ENCODE data around the gene SLC22A23. TPM values are rescaled to one million over a fixed set of nuclear protein-coding genes. Genes with fewer than 3 reads are reported as not detected.

SLC22A23 gene
- total and polyA plus RNA-seq, 4 donors, result 4.9 to 45.4 (median 19.7) TPM

GRCh38 chr6:3314176-3314575 is 142.7 kb downstream of the SLC22A23 start:
- Histone ChIP-seq H3K9me3 (ENCODE audit: control insufficient read depth in 4 of 4, low read length in 3 of 4) (no peaks in the 10 kb centered on the region), H3K27ac (ENCODE audit: low read depth in 1 of 2, low read length in 2 of 2) (no peak overlapping the region), H3K9ac (ENCODE audit: low read depth in 1 of 2, low read length in 2 of 2) (no peak overlapping the region), H3K36me3 (ENCODE audit: control insufficient read depth in 4 of 4, insufficient read depth in 3 of 4, low read depth in 1 of 4, low read length in 3 of 4) (peaks cover 0 to 5% (median 2%) of the 10 kb centered on the region in 4 donors), H3K4me1 (ENCODE audit: control insufficient read depth in 4 of 4, insufficient read depth in 4 of 4, low read length in 3 of 4) (no peaks in the 10 kb centered on the region), H3K27me3 (ENCODE audit: control insufficient read depth in 4 of 4, insufficient read depth in 4 of 4, low read length in 3 of 4) (no peaks in the 10 kb centered on the region), H3K4me3 (ENCODE audit: low read depth in 1 of 3, low read length in 3 of 3) (no peak overlapping the region)
- DNase-seq (ENCODE audit: low spot score), result no peak
- TF ChIP-seq FOXA2 (IDR thresholded peaks at IDR 0.05) (no peak), NR2F2 (IDR thresholded peaks at IDR 0.05) (no peak)
- 92% methylated on average over 7 of the region's 7 CpGs for WGBS

- Histone ChIP-seq H3K27ac (ENCODE audit: low read depth in 1 of 2, low read length in 2 of 2) (no peak overlapping the region), H3K4me1 (ENCODE audit: control insufficient read depth in 4 of 4, insufficient read depth in 4 of 4, low read length in 3 of 4) (no peaks in the 10 kb centered on the region), H3K4me3 (ENCODE audit: low read depth in 1 of 3, low read length in 3 of 3) (no peak overlapping the region), H3K27me3 (ENCODE audit: control insufficient read depth in 4 of 4, insufficient read depth in 4 of 4, low read length in 3 of 4) (no peaks in the 10 kb centered on the region), H3K36me3 (ENCODE audit: control insufficient read depth in 4 of 4, insufficient read depth in 3 of 4, low read depth in 1 of 4, low read length in 3 of 4) (peaks cover 0 to 5% (median 2%) of the 10 kb centered on the region in 4 donors), H3K9me3 (ENCODE audit: control insufficient read depth in 4 of 4, low read length in 3 of 4) (no peaks in the 10 kb centered on the region), H3K9ac (ENCODE audit: low read depth in 1 of 2, low read length in 2 of 2) (no peak overlapping the region)
- WGBS, result 86% methylated on average over 11 of the region's 11 CpGs
- DNase-seq (ENCODE audit: low spot score), result no peak
- TF ChIP-seq SP1 (IDR thresholded peaks at IDR 0.05), result no peak
- no peak for TF ChIP-seq YY1 (IDR thresholded peaks at IDR 0.05)
- TF ChIP-seq GABPA (IDR thresholded peaks at IDR 0.05 in 1 of 2, conservative IDR thresholded peaks at IDR 0.05 in 1 of 2), result no peak
These were observed 144.1 kb downstream of the SLC22A23 start for GRCh38 chr6:3312604-3313231.

GRCh38 chr6:3311826-3312225 is 145.0 kb downstream of the SLC22A23 start:
- H3K4me3 ChIP-seq (ENCODE audit: low read depth in 1 of 3, low read length in 3 of 3), result no peak overlapping the region
- no peaks in the 10 kb centered on the region for H3K9me3 ChIP-seq (ENCODE audit: control insufficient read depth in 4 of 4, low read length in 3 of 4)
- 96% methylated on average over 6 of the region's 6 CpGs for WGBS
- no peaks in the 10 kb centered on the region for H3K4me1 ChIP-seq (ENCODE audit: control insufficient read depth in 4 of 4, insufficient read depth in 4 of 4, low read length in 3 of 4)
- H3K27me3 ChIP-seq (ENCODE audit: control insufficient read depth in 4 of 4, insufficient read depth in 4 of 4, low read length in 3 of 4), result no peaks in the 10 kb centered on the region
- peaks cover 1 to 8% (median 6%) of the 10 kb centered on the region in 4 donors for H3K36me3 ChIP-seq (ENCODE audit: control insufficient read depth in 4 of 4, insufficient read depth in 3 of 4, low read depth in 1 of 4, low read length in 3 of 4)
- no peak overlapping the region for H3K27ac ChIP-seq (ENCODE audit: low read depth in 1 of 2, low read length in 2 of 2)
- TF ChIP-seq EGR1 (IDR thresholded peaks at IDR 0.05; ENCODE audit: low read depth in 2 of 2), result no peak
- TF ChIP-seq NR2F2 (IDR thresholded peaks at IDR 0.05), result no peak
- TF ChIP-seq GABPA (IDR thresholded peaks at IDR 0.05 in 1 of 2, conservative IDR thresholded peaks at IDR 0.05 in 1 of 2), result no peak
- no peak for TF ChIP-seq REST (IDR thresholded peaks at IDR 0.05)
- TF ChIP-seq ZBTB33 (IDR thresholded peaks at IDR 0.05), result no peak
- TF ChIP-seq RAD21 (IDR thresholded peaks at IDR 0.05), result no peak
- no peak overlapping the region for H3K9ac ChIP-seq (ENCODE audit: low read depth in 1 of 2, low read length in 2 of 2)
- no peak for DNase-seq (ENCODE audit: low spot score)
